Liver (tissue), 9 donors: ENCODE results near the gene ADAMTS4. TPM values are rescaled to one million over a fixed set of nuclear protein-coding genes. Genes with fewer than 3 reads are reported as not detected.

Experiments
- DNase-seq: peaks from one replicate; pipeline ENCODE4 v3.0.0-alpha.2; 2017; ENCODE audit warnings: low spot score
- H3K27ac ChIP-seq, 2 donors: one replicate each; pipeline ENCODE4 v1.7.0; 2013; ENCODE audit warnings: inconsistent platforms in 2 of 2, low read length in 2 of 2, control low read depth in 1 of 2, low read depth in 1 of 2, mild to moderate bottlenecking in 1 of 2
- H3K27me3 ChIP-seq, 4 donors: one replicate each; pipeline versions ENCODE4 v1.6.1 to v1.7.0; 2013; ENCODE audit warnings: low read length in 3 of 4, inconsistent platforms in 1 of 4, mild to moderate bottlenecking in 1 of 4, moderate library complexity in 1 of 4; ENCODE audit not compliant: control insufficient read depth in 4 of 4, insufficient read depth in 4 of 4
- H3K36me3 ChIP-seq, 4 donors: one replicate each; pipeline versions ENCODE4 v1.6.1 to v1.7.0; 2013; ENCODE audit warnings: low read length in 3 of 4, mild to moderate bottlenecking in 3 of 4, low read depth in 1 of 4, moderate library complexity in 1 of 4; ENCODE audit not compliant: control insufficient read depth in 4 of 4, insufficient read depth in 3 of 4
- H3K4me1 ChIP-seq, 4 donors: one replicate each; pipeline versions ENCODE4 v1.6.1 to v1.7.0; 2013; ENCODE audit warnings: low read length in 3 of 4, mild to moderate bottlenecking in 3 of 4, moderate library complexity in 1 of 4; ENCODE audit not compliant: control insufficient read depth in 4 of 4, insufficient read depth in 4 of 4
- H3K4me3 ChIP-seq, 3 donors: one replicate each; pipeline versions ENCODE4 v1.6.1 to v1.7.0; 2013; ENCODE audit warnings: low read length in 3 of 3, control low read depth in 1 of 3, low read depth in 1 of 3, mild to moderate bottlenecking in 1 of 3
- H3K9ac ChIP-seq, 2 donors: one replicate each; pipeline ENCODE4 v1.7.0; 2013; ENCODE audit warnings: low read length in 2 of 2, mild to moderate bottlenecking in 2 of 2, moderate library complexity in 2 of 2, control low read depth in 1 of 2, low read depth in 1 of 2
- H3K9me3 ChIP-seq, 4 donors: one replicate each; pipeline versions ENCODE4 v1.6.1 to v1.7.0; 2013; ENCODE audit warnings: low read length in 3 of 4; ENCODE audit not compliant: control insufficient read depth in 4 of 4
- ATF3 ChIP-seq: IDR thresholded peaks from 2 replicates; pipeline ENCODE4 v1.6.1; 2016; ENCODE audit warnings: antibody characterized with exemption
- EGR1 ChIP-seq, 2 donors: IDR thresholded peaks; 2 replicates each; pipeline ENCODE4 v1.6.1; 2016 to 2018; ENCODE audit warnings: antibody characterized with exemption in 2 of 2, low read depth in 2 of 2
- FOXA1 ChIP-seq: IDR thresholded peaks from 2 replicates; pipeline ENCODE4 v1.6.1; 2016; ENCODE audit warnings: antibody characterized with exemption
- FOXA2 ChIP-seq: IDR thresholded peaks from 2 replicates; pipeline ENCODE4 v1.6.1; 2016; ENCODE audit warnings: antibody characterized with exemption
- GABPA ChIP-seq, 2 donors: IDR thresholded peaks in 1 of 2; conservative IDR thresholded peaks in 1 of 2; 2 replicates each; pipeline ENCODE4 v1.6.1; 2016; ENCODE audit warnings: antibody characterized with exemption in 2 of 2, mild to moderate bottlenecking in 1 of 2, moderate library complexity in 1 of 2
- HNF4A ChIP-seq, 2 donors: conservative IDR thresholded peaks; 2 replicates each; pipeline ENCODE4 v1.6.1; 2016; ENCODE audit warnings: antibody characterized with exemption in 2 of 2, mild to moderate bottlenecking in 2 of 2
- HNF4G ChIP-seq: IDR thresholded peaks from 2 replicates; pipeline ENCODE4 v1.6.1; 2016; ENCODE audit warnings: antibody characterized with exemption
- JUND ChIP-seq, 2 donors: IDR thresholded peaks; 2 replicates each; pipeline ENCODE4 v1.6.1; 2016; ENCODE audit warnings: antibody characterized with exemption in 2 of 2
- MAX ChIP-seq: IDR thresholded peaks from 2 replicates; pipeline ENCODE4 v1.6.1; 2016; ENCODE audit warnings: antibody characterized with exemption
- NR2F2 ChIP-seq: IDR thresholded peaks from 2 replicates; pipeline ENCODE4 v1.6.1; 2016; ENCODE audit warnings: antibody characterized with exemption
- RAD21 ChIP-seq, 2 donors: IDR thresholded peaks; 2 replicates each; pipeline ENCODE4 v1.6.1; 2016; ENCODE audit warnings: antibody characterized with exemption in 2 of 2, mild to moderate bottlenecking in 2 of 2
- RXRA ChIP-seq, 2 donors: IDR thresholded peaks; 2 replicates each; pipeline ENCODE4 v1.6.1; 2017 to 2018; ENCODE audit warnings: antibody characterized with exemption in 2 of 2, mild to moderate bottlenecking in 1 of 2
- SP1 ChIP-seq: IDR thresholded peaks from 2 replicates; pipeline ENCODE4 v1.6.1; 2018; ENCODE audit warnings: antibody characterized with exemption, mild to moderate bottlenecking
- TAF1 ChIP-seq: conservative IDR thresholded peaks from 2 replicates; pipeline ENCODE4 v1.6.1; 2016; ENCODE audit warnings: antibody characterized with exemption, mild to moderate bottlenecking
- YY1 ChIP-seq: IDR thresholded peaks from 2 replicates; pipeline ENCODE4 v1.6.1; 2016; ENCODE audit warnings: antibody characterized with exemption, mild to moderate bottlenecking
- WGBS: extraction: QIAGEN DNeasy Blood & Tissue Kit; methylation state at CpG from one replicate; pipeline ENCODE4 v1.1.7; 2013; 5-methylcytosine and 5-hydroxymethylcytosine counted together
- polyA plus RNA-seq, 2 donors: library from polyadenylated mRNA; stranded (reverse) in 1 of 2; unstranded in 1 of 2; fragments of 200-250 nt in 1 of 2; fragments of >200 nt in 1 of 2; fragmentation: Nextera tagmentation in 1 of 2; extraction: Ambion mirVana in 1 of 2; gene quantifications; one replicate each; pipeline versions ENCODE4 v1.2.1 to v1.2.3, GENCODE V29; 2013 to 2015
- total RNA-seq, 2 donors: library from RNA; depleted of rRNA; stranded (reverse); fragments of >200 nt; gene quantifications; one replicate each; pipeline ENCODE4 v1.2.3, GENCODE V29; 2014
- TF ChIP-seq, protein P1 (sequence below): fragments of 150-350 bp; IDR thresholded peaks from 2 replicates; pipeline ENCODE4 v1.5.1; 2017; ENCODE audit warnings: improper control_type of control experiment, low read depth, low read length; ENCODE audit not compliant: missing input control
- TF ChIP-seq, protein P2 (sequence below): IDR thresholded peaks from 2 replicates; pipeline ENCODE4 v1.6.1; 2016; ENCODE audit warnings: antibody characterized with exemption
- donor health status: healthy.
- donor health status: healthy.
- donor health status: healthy.
- donor health status: healthy.
- donor health status: healthy.

The ADAMTS4 gene
- total and polyA plus RNA-seq, 4 donors, result 0.21 to 2.2 (median 0.38) TPM

GRCh38 chr1:161139766-161140165 is 59.1 kb downstream of the ADAMTS4 start:
- Histone ChIP-seq H3K4me1 (peaks cover 0 to 3% (median 0%) of the 10 kb centered on the region in 4 donors), H3K9me3 (no peaks in the 10 kb centered on the region), H3K36me3 (no peaks in the 10 kb centered on the region), H3K9ac (no peak overlapping the region), H3K27me3 (no peaks in the 10 kb centered on the region), H3K4me3 (no peak overlapping the region), H3K27ac (no peak overlapping the region)
- no peak for TF ChIP-seq HNF4A (conservative IDR thresholded peaks at IDR 0.05)
- TF ChIP-seq EGR1 (IDR thresholded peaks at IDR 0.05; ENCODE audit: low read depth in 2 of 2), result no peak
- TF ChIP-seq RAD21 (IDR thresholded peaks at IDR 0.05), result peak; percentile 78 to 79
- TF ChIP-seq, protein P1, sequence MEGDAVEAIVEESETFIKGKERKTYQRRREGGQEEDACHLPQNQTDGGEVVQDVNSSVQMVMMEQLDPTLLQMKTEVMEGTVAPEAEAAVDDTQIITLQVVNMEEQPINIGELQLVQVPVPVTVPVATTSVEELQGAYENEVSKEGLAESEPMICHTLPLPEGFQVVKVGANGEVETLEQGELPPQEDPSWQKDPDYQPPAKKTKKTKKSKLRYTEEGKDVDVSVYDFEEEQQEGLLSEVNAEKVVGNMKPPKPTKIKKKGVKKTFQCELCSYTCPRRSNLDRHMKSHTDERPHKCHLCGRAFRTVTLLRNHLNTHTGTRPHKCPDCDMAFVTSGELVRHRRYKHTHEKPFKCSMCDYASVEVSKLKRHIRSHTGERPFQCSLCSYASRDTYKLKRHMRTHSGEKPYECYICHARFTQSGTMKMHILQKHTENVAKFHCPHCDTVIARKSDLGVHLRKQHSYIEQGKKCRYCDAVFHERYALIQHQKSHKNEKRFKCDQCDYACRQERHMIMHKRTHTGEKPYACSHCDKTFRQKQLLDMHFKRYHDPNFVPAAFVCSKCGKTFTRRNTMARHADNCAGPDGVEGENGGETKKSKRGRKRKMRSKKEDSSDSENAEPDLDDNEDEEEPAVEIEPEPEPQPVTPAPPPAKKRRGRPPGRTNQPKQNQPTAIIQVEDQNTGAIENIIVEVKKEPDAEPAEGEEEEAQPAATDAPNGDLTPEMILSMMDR, result peak; percentile 51
- peak; percentile 61 for DNase-seq
- WGBS, result 20% methylated on average over 1 of the region's 1 CpG

DNA sequence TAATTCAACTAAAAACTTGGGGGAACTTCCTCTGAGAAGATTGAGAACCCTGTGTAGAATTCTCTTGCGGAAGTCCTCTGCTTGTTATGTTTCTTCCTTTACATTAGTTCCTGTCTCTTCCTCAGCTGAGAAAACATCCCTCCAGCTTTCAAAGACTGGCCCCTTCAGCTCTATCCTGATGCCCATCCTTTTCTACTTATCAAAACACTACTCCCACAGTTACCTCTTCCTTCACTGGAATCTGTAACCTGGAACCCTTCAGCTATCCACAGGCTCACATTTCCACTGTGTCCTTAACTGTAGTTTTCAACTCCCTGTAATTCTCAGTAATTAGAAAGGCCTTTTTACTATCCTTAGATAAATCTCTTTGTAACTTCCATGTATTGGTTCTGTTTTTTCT is 60.4 kb downstream of the ADAMTS4 start:
- peaks cover 0 to 9% (median 3%) of the 10 kb centered on the region in 4 donors for H3K4me1 ChIP-seq
- no peak overlapping the region for H3K4me3 ChIP-seq
- H3K9ac ChIP-seq, result no peak overlapping the region
- no peaks in the 10 kb centered on the region for H3K27me3 ChIP-seq
- WGBS, result 84% methylated on average over 1 of the region's 1 CpG
- H3K36me3 ChIP-seq, result no peaks in the 10 kb centered on the region
- no peak for DNase-seq
- TF ChIP-seq NR2F2, result no peak
- TF ChIP-seq EGR1 (IDR thresholded peaks at IDR 0.05; ENCODE audit: low read depth in 2 of 2), result no peak
- TF ChIP-seq JUND (IDR thresholded peaks at IDR 0.05), result no peak
- TF ChIP-seq, protein P1, result no peak
- TF ChIP-seq, protein P2, sequence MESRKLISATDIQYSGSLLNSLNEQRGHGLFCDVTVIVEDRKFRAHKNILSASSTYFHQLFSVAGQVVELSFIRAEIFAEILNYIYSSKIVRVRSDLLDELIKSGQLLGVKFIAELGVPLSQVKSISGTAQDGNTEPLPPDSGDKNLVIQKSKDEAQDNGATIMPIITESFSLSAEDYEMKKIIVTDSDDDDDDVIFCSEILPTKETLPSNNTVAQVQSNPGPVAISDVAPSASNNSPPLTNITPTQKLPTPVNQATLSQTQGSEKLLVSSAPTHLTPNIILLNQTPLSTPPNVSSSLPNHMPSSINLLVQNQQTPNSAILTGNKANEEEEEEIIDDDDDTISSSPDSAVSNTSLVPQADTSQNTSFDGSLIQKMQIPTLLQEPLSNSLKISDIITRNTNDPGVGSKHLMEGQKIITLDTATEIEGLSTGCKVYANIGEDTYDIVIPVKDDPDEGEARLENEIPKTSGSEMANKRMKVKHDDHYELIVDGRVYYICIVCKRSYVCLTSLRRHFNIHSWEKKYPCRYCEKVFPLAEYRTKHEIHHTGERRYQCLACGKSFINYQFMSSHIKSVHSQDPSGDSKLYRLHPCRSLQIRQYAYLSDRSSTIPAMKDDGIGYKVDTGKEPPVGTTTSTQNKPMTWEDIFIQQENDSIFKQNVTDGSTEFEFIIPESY, result no peak
- no peak for TF ChIP-seq TAF1
- TF ChIP-seq HNF4G, result no peak
- no peak for TF ChIP-seq FOXA1
- TF ChIP-seq MAX, result no peak
- H3K27ac ChIP-seq, result no peak overlapping the region
- H3K9me3 ChIP-seq, result no peaks in the 10 kb centered on the region

DNA sequence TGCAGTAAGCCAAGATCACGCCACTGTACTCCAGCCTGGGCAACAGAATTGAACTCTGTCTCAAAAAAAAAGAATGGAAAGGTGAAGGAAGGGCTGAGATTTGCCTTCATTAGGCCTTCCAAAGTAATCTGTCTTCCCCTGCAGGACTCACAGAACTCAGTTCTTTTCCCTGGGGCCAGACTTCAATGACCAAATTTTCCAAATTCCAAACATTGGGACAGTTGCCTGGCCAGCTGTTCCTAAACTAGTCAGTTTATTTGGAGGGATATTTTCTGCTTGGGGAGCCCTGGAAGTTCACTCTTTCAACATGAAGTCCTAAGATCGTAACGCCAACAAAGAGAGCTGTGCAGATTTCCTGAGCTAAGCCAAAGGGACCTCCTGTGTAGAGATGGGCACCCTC is 61.0 kb downstream of the ADAMTS4 start:
- Histone ChIP-seq H3K9me3 (no peaks in the 10 kb centered on the region), H3K27me3 (no peaks in the 10 kb centered on the region), H3K9ac (no peak overlapping the region), H3K4me3 (no peak overlapping the region), H3K4me1 (peaks cover 0 to 12% (median 6%) of the 10 kb centered on the region in 4 donors), H3K36me3 (no peaks in the 10 kb centered on the region), H3K27ac (no peak overlapping the region)
- WGBS, result 80% methylated on average over 3 of the region's 3 CpGs
- no peak for DNase-seq
- no peak for TF ChIP-seq EGR1 (IDR thresholded peaks at IDR 0.05; ENCODE audit: low read depth in 2 of 2)
- TF ChIP-seq HNF4A (conservative IDR thresholded peaks at IDR 0.05), result no peak
- no peak for TF ChIP-seq JUND (IDR thresholded peaks at IDR 0.05)
- TF ChIP-seq RAD21 (IDR thresholded peaks at IDR 0.05), result no peak
- TF ChIP-seq ATF3, result no peak
- TF ChIP-seq RXRA (IDR thresholded peaks at IDR 0.05), result no peak
- no peak for TF ChIP-seq TAF1
- no peak for TF ChIP-seq FOXA2
- TF ChIP-seq YY1, result no peak
- no peak for TF ChIP-seq GABPA (IDR thresholded peaks at IDR 0.05 in 1 of 2, conservative IDR thresholded peaks at IDR 0.05 in 1 of 2)
- TF ChIP-seq FOXA1, result no peak
- TF ChIP-seq SP1, result no peak
- TF ChIP-seq MAX, result no peak
- TF ChIP-seq, protein P2, result no peak
